ENCODE measurements around the gene RHOB. TPM values are rescaled to one million over a fixed set of nuclear protein-coding genes. Genes with fewer than 3 reads are reported as not detected.

RHOB gene
- total RNA-seq, 1 experiment from 2014 or later, result 38.9 TPM

DNA sequence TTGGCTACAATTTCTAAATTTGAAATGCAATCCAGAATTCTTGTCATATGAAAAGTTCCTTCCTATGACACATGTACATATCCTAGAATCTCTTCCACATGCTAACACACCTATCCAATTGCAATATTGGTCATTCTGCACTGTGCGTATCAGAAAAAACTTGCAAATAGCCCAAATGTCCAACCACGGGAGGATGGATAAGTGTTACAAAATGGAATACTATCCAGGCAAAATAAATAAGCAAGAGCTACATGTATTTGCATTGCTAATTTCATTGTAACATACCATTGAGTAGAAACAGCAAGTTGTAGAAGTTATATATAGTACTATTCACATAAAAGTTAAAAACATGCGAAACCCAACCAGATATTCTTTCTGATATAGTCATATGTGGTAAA lies 15.6 kb upstream of the RHOB start:
- in situ Hi-C loops (cut with HindIII; ENCODE audit: low pct_unique_long_range_greater_than_20kb, low sequenced_read_pairs), result loop anchor here (25.0 kb wide), 1 partner anchor 206 kb away; no protein-coding TSS in a partner anchor
- no TSS peak for BruUV-seq (replicated peaks)
- no peaks in the 10 kb centered on the region for H3K9me3 ChIP-seq (ENCODE audit: control insufficient read depth, insufficient read depth, low read depth, low read length)

DNA sequence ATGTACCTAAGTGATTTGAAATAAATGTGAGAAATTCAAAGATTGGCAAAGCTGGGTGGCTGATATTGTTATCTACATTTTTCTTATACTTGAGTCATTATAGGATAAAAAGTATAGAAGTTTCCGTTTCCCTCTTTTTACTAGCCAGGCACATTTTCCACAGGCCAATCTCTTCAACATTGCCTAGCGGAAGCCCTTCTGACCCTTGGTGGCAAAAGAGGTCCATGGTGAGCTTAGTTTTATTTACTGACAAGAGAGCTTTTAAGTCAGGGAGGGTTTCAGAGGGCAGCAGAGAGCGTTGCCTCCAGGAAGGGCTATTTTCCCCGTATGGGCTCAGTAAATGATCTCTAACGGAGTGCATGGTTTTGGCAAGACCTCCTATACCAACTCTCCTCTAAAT lies 15.1 kb upstream of the RHOB start:
- Histone ChIP-seq H3K27ac (ENCODE audit: low read length) (no peak overlapping the region), H3K4me1 (ENCODE audit: control insufficient read depth, insufficient read depth, low read length) (no peaks in the 10 kb centered on the region), H3K36me3 (ENCODE audit: control insufficient read depth, insufficient read depth, low read length) (no peaks in the 10 kb centered on the region), H3K27me3 (ENCODE audit: control insufficient read depth, insufficient read depth, low read length) (no peaks in the 10 kb centered on the region), H3K9me3 (ENCODE audit: control insufficient read depth, insufficient read depth, low read depth, low read length) (no peaks in the 10 kb centered on the region), H3K4me3 (ENCODE audit: low read depth in 2 of 2, low read length in 2 of 2) (no peak overlapping the region)
- intact Hi-C loops (cut with micrococcal nuclease; ENCODE audit: unreplicated experiment) (no loop called here), in situ Hi-C loops (cut with HindIII; ENCODE audit: low pct_unique_long_range_greater_than_20kb, low sequenced_read_pairs) (loop anchor here (25.0 kb wide), 1 partner anchor 206 kb away; no protein-coding TSS in a partner anchor)
- CTCF ChIA-PET, result no interaction called here
- TF ChIP-seq, protein P1, sequence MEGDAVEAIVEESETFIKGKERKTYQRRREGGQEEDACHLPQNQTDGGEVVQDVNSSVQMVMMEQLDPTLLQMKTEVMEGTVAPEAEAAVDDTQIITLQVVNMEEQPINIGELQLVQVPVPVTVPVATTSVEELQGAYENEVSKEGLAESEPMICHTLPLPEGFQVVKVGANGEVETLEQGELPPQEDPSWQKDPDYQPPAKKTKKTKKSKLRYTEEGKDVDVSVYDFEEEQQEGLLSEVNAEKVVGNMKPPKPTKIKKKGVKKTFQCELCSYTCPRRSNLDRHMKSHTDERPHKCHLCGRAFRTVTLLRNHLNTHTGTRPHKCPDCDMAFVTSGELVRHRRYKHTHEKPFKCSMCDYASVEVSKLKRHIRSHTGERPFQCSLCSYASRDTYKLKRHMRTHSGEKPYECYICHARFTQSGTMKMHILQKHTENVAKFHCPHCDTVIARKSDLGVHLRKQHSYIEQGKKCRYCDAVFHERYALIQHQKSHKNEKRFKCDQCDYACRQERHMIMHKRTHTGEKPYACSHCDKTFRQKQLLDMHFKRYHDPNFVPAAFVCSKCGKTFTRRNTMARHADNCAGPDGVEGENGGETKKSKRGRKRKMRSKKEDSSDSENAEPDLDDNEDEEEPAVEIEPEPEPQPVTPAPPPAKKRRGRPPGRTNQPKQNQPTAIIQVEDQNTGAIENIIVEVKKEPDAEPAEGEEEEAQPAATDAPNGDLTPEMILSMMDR (IDR thresholded peaks at IDR 0.05), result no peak
- TF ChIP-seq POLR2AphosphoS5 (IDR thresholded peaks at IDR 0.05; ENCODE audit: low read depth, low read length), result no peak
- TF ChIP-seq TCF7L2 (IDR thresholded peaks at IDR 0.05; ENCODE audit: low read depth, low read length), result no peak
- no peak for TF ChIP-seq SIN3A (IDR thresholded peaks at IDR 0.05; ENCODE audit: borderline replicate concordance, insufficient read depth, low read depth, low read length)
- TF ChIP-seq, protein P2, sequence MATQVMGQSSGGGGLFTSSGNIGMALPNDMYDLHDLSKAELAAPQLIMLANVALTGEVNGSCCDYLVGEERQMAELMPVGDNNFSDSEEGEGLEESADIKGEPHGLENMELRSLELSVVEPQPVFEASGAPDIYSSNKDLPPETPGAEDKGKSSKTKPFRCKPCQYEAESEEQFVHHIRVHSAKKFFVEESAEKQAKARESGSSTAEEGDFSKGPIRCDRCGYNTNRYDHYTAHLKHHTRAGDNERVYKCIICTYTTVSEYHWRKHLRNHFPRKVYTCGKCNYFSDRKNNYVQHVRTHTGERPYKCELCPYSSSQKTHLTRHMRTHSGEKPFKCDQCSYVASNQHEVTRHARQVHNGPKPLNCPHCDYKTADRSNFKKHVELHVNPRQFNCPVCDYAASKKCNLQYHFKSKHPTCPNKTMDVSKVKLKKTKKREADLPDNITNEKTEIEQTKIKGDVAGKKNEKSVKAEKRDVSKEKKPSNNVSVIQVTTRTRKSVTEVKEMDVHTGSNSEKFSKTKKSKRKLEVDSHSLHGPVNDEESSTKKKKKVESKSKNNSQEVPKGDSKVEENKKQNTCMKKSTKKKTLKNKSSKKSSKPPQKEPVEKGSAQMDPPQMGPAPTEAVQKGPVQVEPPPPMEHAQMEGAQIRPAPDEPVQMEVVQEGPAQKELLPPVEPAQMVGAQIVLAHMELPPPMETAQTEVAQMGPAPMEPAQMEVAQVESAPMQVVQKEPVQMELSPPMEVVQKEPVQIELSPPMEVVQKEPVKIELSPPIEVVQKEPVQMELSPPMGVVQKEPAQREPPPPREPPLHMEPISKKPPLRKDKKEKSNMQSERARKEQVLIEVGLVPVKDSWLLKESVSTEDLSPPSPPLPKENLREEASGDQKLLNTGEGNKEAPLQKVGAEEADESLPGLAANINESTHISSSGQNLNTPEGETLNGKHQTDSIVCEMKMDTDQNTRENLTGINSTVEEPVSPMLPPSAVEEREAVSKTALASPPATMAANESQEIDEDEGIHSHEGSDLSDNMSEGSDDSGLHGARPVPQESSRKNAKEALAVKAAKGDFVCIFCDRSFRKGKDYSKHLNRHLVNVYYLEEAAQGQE (IDR thresholded peaks at IDR 0.05; ENCODE audit: insufficient read depth in 1 of 2, low read depth in 2 of 2, low read length in 1 of 2), result no peak
- POLR2A ChIA-PET, result no interaction called here
- ATAC-seq (no peak), DNase-seq (ENCODE audit: low read depth, low spot score) (no peak)
- BruUV-seq (replicated peaks), result no TSS peak

More for the DNA sequence above, 15.6 kb upstream of the RHOB start:
- ATAC-seq, result no peak
- TF ChIP-seq, protein P1 (IDR thresholded peaks at IDR 0.05), result no peak
- TF ChIP-seq POLR2AphosphoS5 (IDR thresholded peaks at IDR 0.05; ENCODE audit: low read depth, low read length), result no peak
- no peak for TF ChIP-seq TCF7L2 (IDR thresholded peaks at IDR 0.05; ENCODE audit: low read depth, low read length)
- TF ChIP-seq, protein P2 (IDR thresholded peaks at IDR 0.05; ENCODE audit: insufficient read depth in 1 of 2, low read depth in 2 of 2, low read length in 1 of 2), result no peak
- no peak for TF ChIP-seq SIN3A (IDR thresholded peaks at IDR 0.05; ENCODE audit: borderline replicate concordance, insufficient read depth, low read depth, low read length)
- ChIA-PET CTCF (interaction anchor here (0.6 kb wide), 1 partner anchor 205 kb away, joined by 3 read pairs; no protein-coding TSS in a partner anchor), POLR2A (no interaction called here)
- Histone ChIP-seq H3K27me3 (ENCODE audit: control insufficient read depth, insufficient read depth, low read length) (no peaks in the 10 kb centered on the region), H3K4me1 (ENCODE audit: control insufficient read depth, insufficient read depth, low read length) (no peaks in the 10 kb centered on the region), H3K4me3 (ENCODE audit: low read depth in 2 of 2, low read length in 2 of 2) (no peak overlapping the region), H3K36me3 (ENCODE audit: control insufficient read depth, insufficient read depth, low read length) (no peaks in the 10 kb centered on the region), H3K27ac (ENCODE audit: low read length) (no peak overlapping the region)
- no peak for DNase-seq (ENCODE audit: low read depth, low spot score)
- intact Hi-C loops (cut with micrococcal nuclease; ENCODE audit: unreplicated experiment), result no loop called here

Measured in Panc1 (cell line).